ENCODE data around the gene ZNF185. TPM values are rescaled to one million over a fixed set of nuclear protein-coding genes. Genes with fewer than 3 reads are reported as not detected.

The ZNF185 gene
- total RNA-seq, 1 donor from 2014 or later, result 14.8 TPM

DNA sequence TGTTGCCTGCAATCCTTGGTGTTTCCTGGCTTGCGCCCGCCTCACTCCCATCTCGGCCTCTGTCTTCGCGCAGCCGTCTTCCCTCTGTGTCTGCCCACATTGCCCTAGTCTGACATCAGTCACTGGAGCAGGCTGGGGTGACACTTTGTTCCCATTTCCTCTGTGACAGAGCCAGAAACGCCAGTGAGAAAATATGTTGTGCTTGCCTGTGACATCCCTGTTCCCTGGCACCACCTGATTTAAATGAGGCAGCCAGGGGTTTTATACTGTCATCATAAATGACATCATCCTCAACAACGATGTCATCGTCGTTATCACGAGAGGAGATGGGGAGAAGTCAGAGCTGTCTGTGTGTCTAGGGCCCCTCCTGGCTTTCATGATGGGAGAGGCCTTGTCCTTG lies 29.1 kb downstream of the ZNF185 start:
- Mint-ChIP-seq H3K36me3 (no peaks in the 10 kb centered on the region), H3K4me3 (no peak overlapping the region), H3K4me1 (peaks cover 2% of the 10 kb centered on the region), H3K27me3 (ENCODE audit: insufficient read depth, low read depth) (peaks cover 9% of the 10 kb centered on the region), H3K27ac (peak overlapping the region; percentile 4), H3K9me3 (peaks cover 18% of the 10 kb centered on the region)
- Histone ChIP-seq H3K4me2 (no peak overlapping the region), H2AFZ (replicated peaks) (no peak overlapping the region), H3K9ac (no peak overlapping the region), H3K4me1 (no peaks in the 10 kb centered on the region), H4K20me1 (ENCODE audit: low read depth) (no peaks in the 10 kb centered on the region), H3K79me2 (ENCODE audit: low read depth) (no peaks in the 10 kb centered on the region), H3K36me3 (no peaks in the 10 kb centered on the region), H3K27me3 (no peaks in the 10 kb centered on the region), H3K27ac (no peak overlapping the region), H3K9me3 (ENCODE audit: low read depth) (no peaks in the 10 kb centered on the region), H3F3A (ENCODE audit: low read depth) (no peaks in the 10 kb centered on the region), H3K4me3 (no peak overlapping the region)
- no peak for DNase-seq (ENCODE audit: low spot score)
- TF ChIP-seq EZH2phosphoT487 (IDR thresholded peaks at IDR 0.05) (no peak), CTCF (IDR thresholded peaks at IDR 0.05) (no peak), EZH2 (IDR thresholded peaks at IDR 0.05) (no peak)

GRCh38 chrX:152927858-152928760 lies 30.2 kb downstream of the ZNF185 start:
- TF ChIP-seq EZH2phosphoT487 (IDR thresholded peaks at IDR 0.05) (no peak), EZH2 (IDR thresholded peaks at IDR 0.05) (no peak), CTCF (IDR thresholded peaks at IDR 0.05) (no peak)
- Histone ChIP-seq H3K79me2 (ENCODE audit: low read depth) (no peaks in the 10 kb centered on the region), H3K9me3 (ENCODE audit: low read depth) (no peaks in the 10 kb centered on the region), H4K20me1 (ENCODE audit: low read depth) (no peaks in the 10 kb centered on the region), H3K4me2 (no peak overlapping the region), H3K27me3 (no peaks in the 10 kb centered on the region), H3K36me3 (no peaks in the 10 kb centered on the region), H3K4me3 (no peak overlapping the region), H3K4me1 (no peaks in the 10 kb centered on the region), H2AFZ (replicated peaks) (no peak overlapping the region), H3K9ac (no peak overlapping the region), H3K27ac (no peak overlapping the region), H3F3A (ENCODE audit: low read depth) (no peaks in the 10 kb centered on the region)
- DNase-seq (ENCODE audit: low spot score), result no peak
- H3K27me3 Mint-ChIP-seq (ENCODE audit: insufficient read depth, low read depth), result peaks cover 9% of the 10 kb centered on the region
- H3K4me3 Mint-ChIP-seq, result no peak overlapping the region
- H3K9me3 Mint-ChIP-seq, result peaks cover 22% of the 10 kb centered on the region
- H3K36me3 Mint-ChIP-seq, result no peaks in the 10 kb centered on the region
- H3K27ac Mint-ChIP-seq, result no peak overlapping the region
- H3K4me1 Mint-ChIP-seq, result peaks cover 2% of the 10 kb centered on the region

GRCh38 chrX:152928761-152929400 lies 31.0 kb downstream of the ZNF185 start:
- no peak overlapping the region for H2AFZ ChIP-seq (replicated peaks)
- H3K4me3 ChIP-seq, result no peak overlapping the region
- no peak overlapping the region for H3K4me2 ChIP-seq
- no peaks in the 10 kb centered on the region for H4K20me1 ChIP-seq (ENCODE audit: low read depth)
- H3K4me3 Mint-ChIP-seq, result no peak overlapping the region
- no peaks in the 10 kb centered on the region for H3K36me3 ChIP-seq
- H3K9me3 Mint-ChIP-seq, result peaks cover 15% of the 10 kb centered on the region
- no peaks in the 10 kb centered on the region for H3K36me3 Mint-ChIP-seq
- no peaks in the 10 kb centered on the region for H3K4me1 ChIP-seq
- DNase-seq (ENCODE audit: low spot score), result no peak
- H3K27me3 ChIP-seq, result no peaks in the 10 kb centered on the region
- no peaks in the 10 kb centered on the region for H3K79me2 ChIP-seq (ENCODE audit: low read depth)
- H3K9ac ChIP-seq, result no peak overlapping the region
- H3K9me3 ChIP-seq (ENCODE audit: low read depth), result no peaks in the 10 kb centered on the region
- H3K27me3 Mint-ChIP-seq (ENCODE audit: insufficient read depth, low read depth), result peaks cover 9% of the 10 kb centered on the region
- H3K27ac ChIP-seq, result no peak overlapping the region
- no peak overlapping the region for H3K27ac Mint-ChIP-seq
- peaks cover 2% of the 10 kb centered on the region for H3K4me1 Mint-ChIP-seq
- TF ChIP-seq EZH2phosphoT487 (IDR thresholded peaks at IDR 0.05) (no peak), CTCF (IDR thresholded peaks at IDR 0.05) (no peak), EZH2 (IDR thresholded peaks at IDR 0.05) (no peak)
- no peaks in the 10 kb centered on the region for H3F3A ChIP-seq (ENCODE audit: low read depth)
